Smooth muscle cell (in vitro differentiated cells): ENCODE results near the gene KIAA1671. TPM values are rescaled to one million over a fixed set of nuclear protein-coding genes. Genes with fewer than 3 reads are reported as not detected.

Experiments
- DNase-seq: peaks from one replicate; lab custom pipeline; 2025; ENCODE audit not compliant: unreplicated experiment; lab: John Stamatoyannopoulos, UW
- H2AFZ ChIP-seq: fragments of 200-600 bp; sonication (generic); 2 replicates; pipeline ENCODE4 v1.6.0; 2016; ENCODE audit warnings: antibody characterized with exemption, low read depth, mild to moderate bottlenecking
- H3F3A ChIP-seq: fragments of 200-600 bp; sonication (generic); 2 replicates; pipeline ENCODE4 v1.6.0; 2017; ENCODE audit warnings: antibody characterized with exemption, low read depth
- H3K27ac ChIP-seq: fragments of 200-600 bp; sonication (generic); 2 replicates; pipeline ENCODE4 v1.5.1; 2016; ENCODE audit warnings: low read depth, mild to moderate bottlenecking
- H3K27me3 ChIP-seq: fragments of 200-600 bp; sonication (generic); 2 replicates; pipeline ENCODE4 v1.6.1; 2016; ENCODE audit warnings: low read depth, mild to moderate bottlenecking
- H3K36me3 ChIP-seq: fragments of 200-600 bp; sonication (generic); 2 replicates; pipeline ENCODE4 v1.5.1; 2016; ENCODE audit warnings: low read depth
- H3K4me1 ChIP-seq: fragments of 200-600 bp; sonication (generic); 2 replicates; pipeline ENCODE4 v1.5.1; 2016; ENCODE audit warnings: low read depth
- H3K4me2 ChIP-seq: fragments of 200-600 bp; sonication (generic); 2 replicates; pipeline ENCODE4 v1.6.0; 2016; ENCODE audit warnings: mild to moderate bottlenecking
- H3K4me3 ChIP-seq: fragments of 200-600 bp; sonication (generic); 2 replicates; pipeline ENCODE4 v1.5.1; 2016; ENCODE audit warnings: mild to moderate bottlenecking
- H3K79me2 ChIP-seq: fragments of 200-600 bp; sonication (generic); 2 replicates; pipeline ENCODE4 v1.6.0; 2016; ENCODE audit warnings: low read depth, mild to moderate bottlenecking
- H3K9ac ChIP-seq: fragments of 200-600 bp; sonication (generic); 2 replicates; pipeline ENCODE4 v1.6.0; 2016; ENCODE audit warnings: low read depth
- H3K9me3 ChIP-seq: fragments of 200-600 bp; sonication (generic); replicated peaks from 2 replicates; pipeline ENCODE4 v1.5.1; 2016; ENCODE audit warnings: low read depth
- H4K20me1 ChIP-seq: fragments of 200-600 bp; sonication (generic); 2 replicates; pipeline ENCODE4 v1.6.0; 2016; ENCODE audit warnings: low read depth
- WGBS: methylation state at CpG from one replicate; pipeline ENCODE4 v1.1.7; 2016; ENCODE audit warnings: low lambda C conversion rate; 5-methylcytosine and 5-hydroxymethylcytosine counted together
- polyA plus RNA-seq: library from polyadenylated mRNA; unstranded; fragments of >200 nt; fragmentation: Nextera tagmentation; extraction: Ambion mirVana; gene quantifications from 2 replicates; pipeline ENCODE4 v1.2.1, GENCODE V29; 2016
- total RNA-seq: library from RNA; depleted of rRNA; stranded (reverse); fragments of >200 nt; gene quantifications from 2 replicates; pipeline ENCODE4 v1.2.3, GENCODE V29; 2014
- TF ChIP-seq, protein P1 (sequence below): fragments of 200-600 bp; sonication (generic); IDR thresholded peaks from 2 replicates; pipeline ENCODE4 v1.5.1; 2017; ENCODE audit warnings: borderline replicate concordance, mild to moderate bottlenecking, antibody characterized with exemption; ENCODE audit not compliant: insufficient read depth, poor library complexity, severe bottlenecking

Gene KIAA1671
- total and polyA plus RNA-seq, 2 experiments from 2014 or later = 1.7 to 7.6 TPM

DNA sequence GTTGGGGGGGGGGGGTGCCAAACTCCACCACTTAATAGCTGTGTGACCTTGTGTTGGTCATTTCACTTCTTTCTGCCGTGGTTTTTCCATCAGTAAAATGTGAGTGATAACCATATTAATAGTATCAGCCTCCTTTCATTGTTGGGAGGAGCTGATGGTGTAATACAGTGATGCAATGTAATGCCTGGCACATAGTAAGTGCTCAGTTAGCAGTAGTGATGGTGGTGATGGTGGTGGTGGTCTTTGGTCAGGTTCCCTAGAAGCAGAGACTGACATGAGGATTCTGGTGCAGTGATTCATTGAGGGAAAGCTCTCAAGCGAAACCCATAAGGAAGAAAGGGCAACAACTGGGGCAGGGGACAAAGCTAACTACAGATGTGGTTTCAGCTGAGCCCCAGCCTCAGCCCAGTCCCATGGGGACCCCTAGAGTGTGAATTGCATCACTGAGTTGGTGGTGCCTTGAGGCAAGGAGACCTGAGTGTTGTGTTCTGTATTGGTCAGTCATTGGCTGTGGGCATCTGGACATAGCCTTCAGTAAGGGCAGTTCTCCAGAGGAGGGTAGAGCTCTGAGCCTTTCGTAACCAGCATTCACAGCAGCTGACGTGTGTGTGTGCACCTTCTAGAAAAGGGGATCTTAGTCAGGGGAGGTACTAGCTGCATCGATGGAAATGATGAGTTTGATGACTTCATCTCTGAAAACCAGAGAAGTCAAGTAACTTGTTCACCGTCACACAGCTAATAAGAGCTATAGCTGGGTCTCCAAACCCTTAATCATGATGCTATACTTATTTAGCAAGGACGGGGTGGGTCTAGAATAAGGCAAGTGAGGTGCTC, 153.5 kb downstream of the KIAA1671 start:
- 93% methylated on average over 7 of the region's 7 CpGs for WGBS
- no peaks in the 10 kb centered on the region for H3K9me3 ChIP-seq
- H4K20me1 ChIP-seq = no peaks in the 10 kb centered on the region
- no peak overlapping the region for H3K4me3 ChIP-seq
- no peaks in the 10 kb centered on the region for H3K36me3 ChIP-seq
- TF ChIP-seq, protein P1, sequence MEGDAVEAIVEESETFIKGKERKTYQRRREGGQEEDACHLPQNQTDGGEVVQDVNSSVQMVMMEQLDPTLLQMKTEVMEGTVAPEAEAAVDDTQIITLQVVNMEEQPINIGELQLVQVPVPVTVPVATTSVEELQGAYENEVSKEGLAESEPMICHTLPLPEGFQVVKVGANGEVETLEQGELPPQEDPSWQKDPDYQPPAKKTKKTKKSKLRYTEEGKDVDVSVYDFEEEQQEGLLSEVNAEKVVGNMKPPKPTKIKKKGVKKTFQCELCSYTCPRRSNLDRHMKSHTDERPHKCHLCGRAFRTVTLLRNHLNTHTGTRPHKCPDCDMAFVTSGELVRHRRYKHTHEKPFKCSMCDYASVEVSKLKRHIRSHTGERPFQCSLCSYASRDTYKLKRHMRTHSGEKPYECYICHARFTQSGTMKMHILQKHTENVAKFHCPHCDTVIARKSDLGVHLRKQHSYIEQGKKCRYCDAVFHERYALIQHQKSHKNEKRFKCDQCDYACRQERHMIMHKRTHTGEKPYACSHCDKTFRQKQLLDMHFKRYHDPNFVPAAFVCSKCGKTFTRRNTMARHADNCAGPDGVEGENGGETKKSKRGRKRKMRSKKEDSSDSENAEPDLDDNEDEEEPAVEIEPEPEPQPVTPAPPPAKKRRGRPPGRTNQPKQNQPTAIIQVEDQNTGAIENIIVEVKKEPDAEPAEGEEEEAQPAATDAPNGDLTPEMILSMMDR = no peak
- DNase-seq = no peak
- H3F3A ChIP-seq = no peaks in the 10 kb centered on the region
- no peak overlapping the region for H3K9ac ChIP-seq
- H3K4me1 ChIP-seq = no peaks in the 10 kb centered on the region
- H2AFZ ChIP-seq = no peak overlapping the region
- no peak overlapping the region for H3K4me2 ChIP-seq
- H3K27me3 ChIP-seq = no peaks in the 10 kb centered on the region
- H3K79me2 ChIP-seq = no peaks in the 10 kb centered on the region
- H3K27ac ChIP-seq = no peak overlapping the region

- peak overlapping the region; percentile 94 for H3K4me2 ChIP-seq
Observed at GRCh38 chr22:25109878-25110595, 157.5 kb downstream of the KIAA1671 start.

GRCh38 chr22:25110596-25110845, 158.0 kb downstream of the KIAA1671 start:
- no peak for DNase-seq
- Histone ChIP-seq H4K20me1 (no peaks in the 10 kb centered on the region), H3K27me3 (no peaks in the 10 kb centered on the region), H3K9ac (peak overlapping the region; percentile 83), H3K79me2 (no peaks in the 10 kb centered on the region), H3K36me3 (no peaks in the 10 kb centered on the region), H3K4me1 (peaks cover 6% of the 10 kb centered on the region), H3K4me2 (peak overlapping the region; percentile 94), H2AFZ (no peak overlapping the region), H3K4me3 (peak overlapping the region; percentile 67), H3F3A (no peaks in the 10 kb centered on the region), H3K27ac (peak overlapping the region; percentile 90), H3K9me3 (no peaks in the 10 kb centered on the region)
- 25% methylated on average over 4 of the region's 4 CpGs for WGBS
- TF ChIP-seq, protein P1 = no peak

More at GRCh38 chr22:25109878-25110595, 157.5 kb downstream of the KIAA1671 start:
- Histone ChIP-seq H3K36me3 (no peaks in the 10 kb centered on the region), H2AFZ (no peak overlapping the region), H3K4me3 (no peak overlapping the region), H3K27me3 (no peaks in the 10 kb centered on the region), H3K27ac (peak overlapping the region; percentile 90), H3K9ac (no peak overlapping the region), H4K20me1 (no peaks in the 10 kb centered on the region), H3F3A (no peaks in the 10 kb centered on the region), H3K4me1 (peaks cover 6% of the 10 kb centered on the region), H3K79me2 (no peaks in the 10 kb centered on the region), H3K9me3 (no peaks in the 10 kb centered on the region)
- no peak for DNase-seq
- TF ChIP-seq, protein P1 = no peak
- 92% methylated on average over 6 of the region's 6 CpGs for WGBS
